Natural killer cell (primary cell): ENCODE results near the gene SLC25A22. TPM values are rescaled to one million over a fixed set of nuclear protein-coding genes. Genes with fewer than 3 reads are reported as not detected.

Experiments used
- ATAC-seq, 3 donors: fragments of 150-1000 bp in 2 of 3; fragments of 200-7000 bp in 1 of 3; cut with Tn5 transposase; 1 replicate in 1 of 3; 2 replicates in 2 of 3; pipeline ENCODE4 v1.10.0; 2021; ENCODE audit warnings: mild to moderate bottlenecking in 2 of 3, moderate library complexity in 2 of 3
- DNase-seq, 2 donors: peaks; one replicate each; pipeline versions ENCODE4 v3.0.0 to v3.0.0-alpha.2; 2013 to 2021; ENCODE audit warnings: mixed read lengths in 1 of 2
- H3K27ac ChIP-seq: one replicate; pipeline ENCODE4 v1.5.1; 2013; ENCODE audit warnings: mild to moderate bottlenecking, low read length
- H3K27me3 ChIP-seq: one replicate; pipeline ENCODE4 v1.6.1; 2013; ENCODE audit warnings: low read length; ENCODE audit not compliant: control insufficient read depth, insufficient read depth
- H3K36me3 ChIP-seq: one replicate; pipeline ENCODE4 v1.6.1; 2013; ENCODE audit warnings: low read length; ENCODE audit not compliant: control insufficient read depth, insufficient read depth
- H3K4me1 ChIP-seq: one replicate; pipeline ENCODE4 v1.6.1; 2013; ENCODE audit warnings: low read length; ENCODE audit not compliant: control insufficient read depth, insufficient read depth
- H3K4me3 ChIP-seq: one replicate; pipeline ENCODE4 v1.5.1; 2013; ENCODE audit warnings: low read length
- H3K9me3 ChIP-seq: one replicate; pipeline ENCODE4 v1.6.1; 2013; ENCODE audit warnings: low read length; ENCODE audit not compliant: control insufficient read depth, insufficient read depth
- H3K27ac Mint-ChIP-seq, 2 donors: one replicate each; pipeline ENCODE4 v1.8.0; 2022; ENCODE audit warnings: mild to moderate bottlenecking in 2 of 2, mixed read lengths in 2 of 2, moderate library complexity in 1 of 2
- H3K27me3 Mint-ChIP-seq, 2 donors: one replicate each; pipeline ENCODE4 v1.8.0; 2022; ENCODE audit warnings: low read depth in 2 of 2, mixed read lengths in 2 of 2
- H3K36me3 Mint-ChIP-seq: one replicate; pipeline ENCODE4 v1.8.0; 2022; ENCODE audit warnings: mixed read lengths
- H3K4me1 Mint-ChIP-seq, 2 donors: one replicate each; pipeline ENCODE4 v1.8.0; 2022; ENCODE audit warnings: mixed read lengths in 2 of 2
- H3K4me3 Mint-ChIP-seq: one replicate; pipeline ENCODE4 v1.8.0; 2022; ENCODE audit warnings: mild to moderate bottlenecking, moderate library complexity, mixed read lengths
- H3K9me3 Mint-ChIP-seq, 2 donors: one replicate each; pipeline ENCODE4 v1.8.0; 2022; ENCODE audit warnings: mixed read lengths in 2 of 2
- CTCF ChIP-seq: fragments of 200-600 bp; IDR thresholded peaks from one replicate; pipeline ENCODE4 v1.8.0; 2022; ENCODE audit warnings: antibody characterized with exemption
- WGBS: methylation state at CpG from one replicate; pipeline ENCODE4 v1.1.7; 2013; ENCODE audit warnings: missing lambda C conversion rate; ENCODE audit not compliant: insufficient coverage; 5-methylcytosine and 5-hydroxymethylcytosine counted together
- intact Hi-C: fragments of 100-400 bp; cut with micrococcal nuclease; formaldehyde crosslinking; loops from one replicate; pipeline ENCODE4 v1.14.2; 2022
- total RNA-seq, 4 donors: library from RNA; stranded (reverse); fragments of 120-200 nt in 1 of 4; gene quantifications; one replicate each; pipeline versions ENCODE4 v1.2.3 to v1.2.4, GENCODE V29; 2013 to 2022

SLC25A22 gene
- total RNA-seq, 3 donors from 2014 or later (not counting 1 experiment from before 2014, with no cell fraction given), result 22.8 to 34.6 (median 31.5) TPM

GRCh38 chr11:839875-840617 is 42.0 kb upstream of the SLC25A22 start:
- Histone ChIP-seq H3K27me3 (no peaks in the 10 kb centered on the region), H3K4me3 (no peak overlapping the region), H3K4me1 (peaks cover 82% of the 10 kb centered on the region), H3K36me3 (peaks cover 23% of the 10 kb centered on the region), H3K9me3 (no peaks in the 10 kb centered on the region), H3K27ac (no peak overlapping the region)
- H3K4me3 Mint-ChIP-seq, result peak overlapping the region; percentile 86
- H3K36me3 Mint-ChIP-seq, result no peaks in the 10 kb centered on the region
- TF ChIP-seq CTCF, result no peak
- intact Hi-C loops, result loop anchor here (10.0 kb wide), 1 partner anchor 75 kb away; the partner anchor contains the start of gene CHID1
- H3K27ac Mint-ChIP-seq, result no peak overlapping the region
- peaks cover 7 to 40% of the 10 kb centered on the region in 2 donors for H3K4me1 Mint-ChIP-seq
- H3K27me3 Mint-ChIP-seq, result no peaks in the 10 kb centered on the region
- WGBS, result 92% methylated on average over 25 of the region's 25 CpGs
- no peaks in the 10 kb centered on the region for H3K9me3 Mint-ChIP-seq
- DNase-seq, result no peak
- no peak for ATAC-seq

GRCh38 chr11:839280-839623 is 41.2 kb upstream of the SLC25A22 start:
- peaks cover 82% of the 10 kb centered on the region for H3K4me1 ChIP-seq
- H3K36me3 ChIP-seq, result peaks cover 23% of the 10 kb centered on the region

GRCh38 chr11:838441-839279 is 40.6 kb upstream of the SLC25A22 start:
- peaks cover 23% of the 10 kb centered on the region for H3K36me3 ChIP-seq
- H3K27me3 ChIP-seq, result no peaks in the 10 kb centered on the region
- Mint-ChIP-seq H3K4me3 (peak overlapping the region; percentile 40), H3K27ac (peak overlapping the region in 1 of 2 donors; percentile 66), H3K4me1 (peaks cover 7 to 32% of the 10 kb centered on the region in 2 donors), H3K9me3 (no peaks in the 10 kb centered on the region), H3K27me3 (no peaks in the 10 kb centered on the region), H3K36me3 (no peaks in the 10 kb centered on the region)
- intact Hi-C loops, result no loop called here
- H3K9me3 ChIP-seq, result no peaks in the 10 kb centered on the region
- ATAC-seq (no peak), DNase-seq (no peak)
- WGBS, result 77% methylated on average over 17 of the region's 17 CpGs
- no peak for TF ChIP-seq CTCF
- peaks cover 82% of the 10 kb centered on the region for H3K4me1 ChIP-seq
- H3K4me3 ChIP-seq, result no peak overlapping the region
- no peak overlapping the region for H3K27ac ChIP-seq

More at GRCh38 chr11:839280-839623, 41.2 kb upstream of the SLC25A22 start:
- Mint-ChIP-seq H3K27me3 (no peaks in the 10 kb centered on the region), H3K4me1 (peaks cover 7 to 36% of the 10 kb centered on the region in 2 donors), H3K9me3 (no peaks in the 10 kb centered on the region), H3K27ac (no peak overlapping the region), H3K4me3 (no peak overlapping the region), H3K36me3 (no peaks in the 10 kb centered on the region)
- WGBS, result 93% methylated on average over 5 of the region's 5 CpGs
- Histone ChIP-seq H3K27ac (no peak overlapping the region), H3K9me3 (no peaks in the 10 kb centered on the region), H3K27me3 (no peaks in the 10 kb centered on the region), H3K4me3 (no peak overlapping the region)
- DNase-seq, result no peak
- intact Hi-C loops, result no loop called here
- TF ChIP-seq CTCF, result no peak
- no peak for ATAC-seq
